HepG2 (cell line): Measurements from ENCODE around the gene ANO9. TPM values are rescaled to one million over a fixed set of nuclear protein-coding genes. Genes with fewer than 3 reads are reported as not detected.

Source experiments
- ATAC-seq: fragments of 200-7000 bp; cut with Tn5 transposase; 3 replicates; pipeline ENCODE4 v1.9.1; 2020; ENCODE audit warnings: mild to moderate bottlenecking, moderate library complexity
- BruUV-seq: library from RNA; stranded (reverse); fragments of 400-500 nt; replicated peaks from 2 replicates; lab custom pipeline; 2021; lab: Mats Ljungman, UMichigan
- CTCF ChIA-PET: fragments of 300-600 bp; formaldehyde crosslinking; extraction: SDS; loops from one replicate; lab custom pipeline; 2021; ENCODE audit warnings: low total read pairs, inconsistent platforms, low intra/inter-chr PET ratio; lab: Yijun Ruan, JAX
- POLR2A ChIA-PET: fragments of 350-600 bp; sonication (Branson Sonifier 250); formaldehyde crosslinking; loops from one replicate; lab custom pipeline; 2020; ENCODE audit warnings: antibody characterized with exemption, inconsistent platforms; lab: Yijun Ruan, JAX
- DNase-seq: peaks from one replicate; pipeline ENCODE4 v3.0.0-alpha.2; 2015; ENCODE audit warnings: low spot score
- FAIRE-seq: peaks from 3 replicates; lab custom pipeline; 2011; peaks lifted over from hg19 to GRCh38; lab: Jason Lieb, UNC
- H2AFZ ChIP-seq: one replicate; pipeline ENCODE4 v1.6.1; 2011; ENCODE audit warnings: low read length, inconsistent platforms
- H3K27ac ChIP-seq: fragments of 300-600 bp; 3 replicates; pipeline ENCODE4 v1.8.0; 2011; ENCODE audit warnings: mixed run types, mild to moderate bottlenecking, mixed read lengths, low read length, inconsistent platforms; ENCODE audit not compliant: insufficient read depth; ENCODE audit errors: extremely low read length
- H3K27me3 ChIP-seq, 2 experiments: fragments of 200-600 bp in 1 of 2; 2 replicates in 1 of 2; 3 replicates in 1 of 2; pipeline versions ENCODE4 v1.6.0 to v1.8.0; 2011; ENCODE audit warnings: low read length in 2 of 2, mild to moderate bottlenecking in 2 of 2, moderate library complexity in 2 of 2, inconsistent platforms in 1 of 2; ENCODE audit not compliant: insufficient read depth in 2 of 2, control insufficient read depth in 1 of 2
- H3K36me3 ChIP-seq, 2 experiments: fragments of 200-600 bp in 1 of 2; replicated peaks in 1 of 2; 2 replicates in 1 of 2; 3 replicates in 1 of 2; pipeline versions ENCODE4 v1.5.1 to v1.8.0; 2011; ENCODE audit warnings: low read length in 2 of 2, inconsistent platforms in 1 of 2; ENCODE audit not compliant: insufficient read depth in 2 of 2, control insufficient read depth in 1 of 2
- H3K4me1 ChIP-seq: 2 replicates; pipeline ENCODE4 v1.5.1; 2012; ENCODE audit warnings: low read length, inconsistent platforms; ENCODE audit not compliant: insufficient read depth
- H3K4me2 ChIP-seq: 2 replicates; pipeline ENCODE4 v1.6.0; 2011; ENCODE audit warnings: low read depth, low read length, inconsistent platforms
- H3K4me3 ChIP-seq, 3 experiments: fragments of 200-600 bp in 1 of 3; sonication (generic), shearing (Covaris generic) in 1 of 3; replicated peaks in 1 of 3; 2 replicates each; pipeline ENCODE4 v1.5.1; 2011 to 2016; ENCODE audit warnings: low read length in 3 of 3, inconsistent platforms in 2 of 3, low read depth in 2 of 3, mild to moderate bottlenecking in 2 of 3, control low read depth in 1 of 3, mixed read lengths in 1 of 3; ENCODE audit not compliant: insufficient read depth in 1 of 3
- H3K79me2 ChIP-seq: one replicate; pipeline ENCODE4 v1.6.1; 2011; ENCODE audit warnings: low read length, inconsistent platforms; ENCODE audit not compliant: insufficient read depth
- H3K9ac ChIP-seq: 2 replicates; pipeline ENCODE4 v1.6.0; 2011; ENCODE audit warnings: mild to moderate bottlenecking, low read depth, low read length, inconsistent platforms; ENCODE audit not compliant: insufficient read depth
- H3K9me3 ChIP-seq: 2 replicates; pipeline ENCODE4 v1.5.1; 2012; ENCODE audit warnings: mild to moderate bottlenecking, low read length
- H4K20me1 ChIP-seq: 2 replicates; pipeline ENCODE4 v1.6.0; 2011; ENCODE audit warnings: inconsistent platforms, mild to moderate bottlenecking, low read length, moderate library complexity; ENCODE audit not compliant: insufficient read depth
- SRY ChIP-seq: sonication (generic); formaldehyde crosslinking; IDR thresholded peaks from 2 replicates; pipeline ENCODE4 v1.8.0; 2022; ENCODE audit warnings: mild to moderate bottlenecking, missing genetic modification reagents
- ZUFSP ChIP-seq: sonication (generic); formaldehyde crosslinking; IDR thresholded peaks from 2 replicates; pipeline ENCODE4 v1.9.0; 2021; ENCODE audit warnings: missing genetic modification reagents, mild to moderate bottlenecking, borderline replicate concordance
- WGBS: methylation state at CpG from one replicate; pipeline ENCODE4 v1.1.6; 2017; ENCODE audit warnings: low lambda C conversion rate; 5-methylcytosine and 5-hydroxymethylcytosine counted together
- in situ Hi-C: cut with HindIII; loops from 2 replicates; pipeline ENCODE4 v1.10.0; 2017; ENCODE audit warnings: low pct_unique_long_range_greater_than_20kb; ENCODE audit not compliant: extremely low pct_ligation_motif_present
- intact Hi-C: fragments of 100-400 bp; cut with micrococcal nuclease; formaldehyde crosslinking; loops from one replicate; pipeline ENCODE4 v1.10.0; 2022; ENCODE audit not compliant: unreplicated experiment
- polyA plus RNA-seq, 8 experiments: library from polyadenylated mRNA; depleted of rRNA in 3 of 8; stranded (reverse) in 7 of 8; unstranded in 1 of 8; fragments of >200 nt; fragmentation: Illumina TruSeq in 4 of 8; extraction: Trizol in 4 of 8; gene quantifications; 2 replicates each; pipeline versions ENCODE4 v1.2.1 to v1.2.3, GENCODE V29; 2011 to 2016; ENCODE audit warnings: low read depth in 4 of 8, missing spikeins in 1 of 8, mixed read lengths in 1 of 8; ENCODE audit not compliant: insufficient read depth in 1 of 8
- total RNA-seq, 5 experiments: library from RNA; depleted of rRNA; stranded (reverse); fragments of >200 nt; fragmentation: Illumina TruSeq; extraction: Trizol; gene quantifications; 2 replicates each; pipeline ENCODE4 v1.2.3, GENCODE V29; 2016; ENCODE audit warnings: low read depth in 1 of 5
- TF ChIP-seq, protein P1 (sequence below): sonication (generic); formaldehyde crosslinking; IDR thresholded peaks from 2 replicates; pipeline ENCODE4 v1.5.1; 2020; ENCODE audit warnings: mild to moderate bottlenecking, missing genetic modification reagents, moderate library complexity

Gene ANO9
- total and polyA plus RNA-seq, 2 of the 13 experiments (the other 11 are each of a cell fraction or from before 2014, with no cell fraction given) = 8.9 to 14.3 TPM

DNA sequence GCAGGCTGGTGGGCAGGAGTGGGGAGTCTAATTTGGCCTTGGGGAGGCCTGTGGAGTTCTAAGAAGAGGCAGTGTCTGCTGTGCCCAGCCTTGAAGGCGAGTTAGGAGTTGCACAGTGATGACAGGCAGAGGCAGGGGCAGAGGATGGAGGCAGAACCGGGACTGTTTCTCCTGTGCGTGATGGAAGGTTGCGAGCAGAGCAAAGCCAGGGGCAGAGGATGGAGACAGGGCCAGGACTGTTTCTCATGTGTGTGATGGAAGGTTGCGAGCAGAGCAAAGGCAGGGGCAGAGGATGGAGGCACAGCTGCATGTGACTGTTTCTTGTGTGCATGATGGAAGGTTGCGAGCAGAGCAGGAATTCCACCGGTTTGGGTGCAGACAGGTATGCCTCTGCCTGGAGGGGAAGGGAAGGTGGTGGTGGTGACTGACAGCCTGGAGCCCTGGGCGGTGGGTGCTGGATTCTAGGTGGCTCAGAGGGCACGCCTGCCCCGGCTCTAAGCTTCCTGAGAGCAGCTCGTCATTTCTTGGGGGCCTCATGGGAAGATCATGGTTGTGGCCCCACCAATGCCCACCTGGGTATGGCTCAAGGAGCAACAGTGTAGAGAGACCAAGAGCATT lies 63.8 kb downstream of the ANO9 start:
- TF ChIP-seq, protein P1, sequence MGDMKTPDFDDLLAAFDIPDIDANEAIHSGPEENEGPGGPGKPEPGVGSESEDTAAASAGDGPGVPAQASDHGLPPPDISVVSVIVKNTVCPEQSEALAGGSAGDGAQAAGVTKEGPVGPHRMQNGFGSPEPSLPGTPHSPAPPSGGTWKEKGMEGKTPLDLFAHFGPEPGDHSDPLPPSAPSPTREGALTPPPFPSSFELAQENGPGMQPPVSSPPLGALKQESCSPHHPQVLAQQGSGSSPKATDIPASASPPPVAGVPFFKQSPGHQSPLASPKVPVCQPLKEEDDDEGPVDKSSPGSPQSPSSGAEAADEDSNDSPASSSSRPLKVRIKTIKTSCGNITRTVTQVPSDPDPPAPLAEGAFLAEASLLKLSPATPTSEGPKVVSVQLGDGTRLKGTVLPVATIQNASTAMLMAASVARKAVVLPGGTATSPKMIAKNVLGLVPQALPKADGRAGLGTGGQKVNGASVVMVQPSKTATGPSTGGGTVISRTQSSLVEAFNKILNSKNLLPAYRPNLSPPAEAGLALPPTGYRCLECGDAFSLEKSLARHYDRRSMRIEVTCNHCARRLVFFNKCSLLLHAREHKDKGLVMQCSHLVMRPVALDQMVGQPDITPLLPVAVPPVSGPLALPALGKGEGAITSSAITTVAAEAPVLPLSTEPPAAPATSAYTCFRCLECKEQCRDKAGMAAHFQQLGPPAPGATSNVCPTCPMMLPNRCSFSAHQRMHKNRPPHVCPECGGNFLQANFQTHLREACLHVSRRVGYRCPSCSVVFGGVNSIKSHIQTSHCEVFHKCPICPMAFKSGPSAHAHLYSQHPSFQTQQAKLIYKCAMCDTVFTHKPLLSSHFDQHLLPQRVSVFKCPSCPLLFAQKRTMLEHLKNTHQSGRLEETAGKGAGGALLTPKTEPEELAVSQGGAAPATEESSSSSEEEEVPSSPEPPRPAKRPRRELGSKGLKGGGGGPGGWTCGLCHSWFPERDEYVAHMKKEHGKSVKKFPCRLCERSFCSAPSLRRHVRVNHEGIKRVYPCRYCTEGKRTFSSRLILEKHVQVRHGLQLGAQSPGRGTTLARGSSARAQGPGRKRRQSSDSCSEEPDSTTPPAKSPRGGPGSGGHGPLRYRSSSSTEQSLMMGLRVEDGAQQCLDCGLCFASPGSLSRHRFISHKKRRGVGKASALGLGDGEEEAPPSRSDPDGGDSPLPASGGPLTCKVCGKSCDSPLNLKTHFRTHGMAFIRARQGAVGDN (CRISPR knock-in tag) = 0 out of 2 replicates have a peak, but pooled peaks have one; percentile 0
- TF ChIP-seq ZUFSP (CRISPR knock-in tag) (no peak), SRY (CRISPR knock-in tag) (no peak)
- FAIRE-seq = no peak
- POLR2A ChIA-PET = no interaction called here
- intact Hi-C loops (no loop called here), in situ Hi-C loops (no loop called here)
- Histone ChIP-seq H3K27ac (no peak overlapping the region), H3K27me3 (no peaks in the 10 kb centered on the region), H3K79me2 (no peaks in the 10 kb centered on the region), H3K4me1 (peaks cover 22% of the 10 kb centered on the region), H3K9ac (no peak overlapping the region), H3K36me3 (peaks cover 0 to 11% of the 10 kb centered on the region in 2 experiments; a peak in 3 of 5 replicates), H3K9me3 (no peaks in the 10 kb centered on the region), H2AFZ (no peak overlapping the region), H3K4me3 (no peak overlapping the region), H3K4me2 (no peak overlapping the region), H4K20me1 (no peaks in the 10 kb centered on the region)
- CTCF ChIA-PET = no interaction called here
- DNase-seq = no peak
- no peak for ATAC-seq
- 88% methylated on average over 7 of the region's 11 CpGs for WGBS
- BruUV-seq = no TSS peak
